Erythroblast (primary cell): ENCODE data around the gene C2orf81.

Source experiments
- GATA1 ChIP-seq: IDR thresholded peaks from 2 replicates; pipeline ENCODE4 v1.6.1; 2011; ENCODE audit warnings: low read depth, mild to moderate bottlenecking, control low read depth, low read length, moderate library complexity
- POLR2A ChIP-seq: IDR thresholded peaks from 2 replicates; pipeline ENCODE4 v1.6.1; 2011; ENCODE audit warnings: mild to moderate bottlenecking, low read length

- TF ChIP-seq POLR2A (no peak), GATA1 (no peak)
These were observed 4.2 kb downstream of the C2orf81 start for GRCh38 chr2:74417197-74417596.
